PFSK-1 (cell line): ENCODE data around the gene FMO2.

Experiments
- POLR2AphosphoS5 ChIP-seq: IDR thresholded peaks from 2 replicates; pipeline ENCODE4 v1.6.1; 2012; ENCODE audit warnings: low read depth, mild to moderate bottlenecking, control low read depth, low read length, moderate library complexity
- TAF1 ChIP-seq: IDR thresholded peaks from 2 replicates; pipeline ENCODE4 v1.6.1; 2012; ENCODE audit warnings: low read length, control low read depth, borderline replicate concordance; ENCODE audit not compliant: insufficient read depth
- TF ChIP-seq, protein P1 (sequence below), 2 experiments: IDR thresholded peaks; 2 replicates each; pipeline versions ENCODE4 v1.6.1 to v1.8.0; 2011 to 2012; ENCODE audit warnings: low read depth in 2 of 2, low read length in 2 of 2, control low read depth in 1 of 2, inconsistent platforms in 1 of 2, mild to moderate bottlenecking in 1 of 2, moderate library complexity in 1 of 2; ENCODE audit not compliant: insufficient read depth in 1 of 2

DNA sequence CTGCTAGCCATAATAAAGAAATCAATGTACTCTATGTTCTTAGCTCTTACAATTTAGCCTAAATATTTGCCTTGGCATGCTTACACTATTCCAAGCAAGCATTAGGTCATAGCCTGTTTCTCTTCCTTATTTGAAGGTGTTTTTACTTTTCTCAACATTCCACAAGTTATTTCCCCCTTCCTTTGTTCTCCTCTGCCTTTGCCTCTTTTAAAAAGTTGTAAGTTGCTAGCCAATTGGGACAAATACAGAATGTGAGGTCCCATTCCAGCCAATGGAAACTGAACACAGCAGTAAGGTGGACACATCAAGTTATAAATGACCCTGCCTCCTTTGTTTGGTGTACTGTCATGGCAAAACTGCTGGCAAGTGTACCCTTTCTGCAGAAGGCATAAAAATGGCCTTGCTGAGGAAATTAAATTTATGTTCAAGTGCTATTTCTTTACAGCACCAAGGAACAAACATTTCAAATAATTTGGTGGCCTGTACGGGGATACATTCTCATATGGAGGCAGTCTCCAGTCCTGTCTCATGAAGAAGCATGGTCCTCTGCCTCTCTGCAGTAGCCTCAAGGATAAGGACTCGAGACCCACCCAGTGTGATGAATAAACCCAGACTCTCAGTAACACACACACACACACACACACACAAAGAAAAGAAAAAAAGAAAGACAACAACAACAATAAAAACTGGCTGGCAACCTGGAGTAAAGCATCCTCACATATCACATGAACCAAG is 34.4 kb downstream of the FMO2 start:
- TF ChIP-seq POLR2AphosphoS5 (no peak), TAF1 (no peak)
- TF ChIP-seq, protein P1, sequence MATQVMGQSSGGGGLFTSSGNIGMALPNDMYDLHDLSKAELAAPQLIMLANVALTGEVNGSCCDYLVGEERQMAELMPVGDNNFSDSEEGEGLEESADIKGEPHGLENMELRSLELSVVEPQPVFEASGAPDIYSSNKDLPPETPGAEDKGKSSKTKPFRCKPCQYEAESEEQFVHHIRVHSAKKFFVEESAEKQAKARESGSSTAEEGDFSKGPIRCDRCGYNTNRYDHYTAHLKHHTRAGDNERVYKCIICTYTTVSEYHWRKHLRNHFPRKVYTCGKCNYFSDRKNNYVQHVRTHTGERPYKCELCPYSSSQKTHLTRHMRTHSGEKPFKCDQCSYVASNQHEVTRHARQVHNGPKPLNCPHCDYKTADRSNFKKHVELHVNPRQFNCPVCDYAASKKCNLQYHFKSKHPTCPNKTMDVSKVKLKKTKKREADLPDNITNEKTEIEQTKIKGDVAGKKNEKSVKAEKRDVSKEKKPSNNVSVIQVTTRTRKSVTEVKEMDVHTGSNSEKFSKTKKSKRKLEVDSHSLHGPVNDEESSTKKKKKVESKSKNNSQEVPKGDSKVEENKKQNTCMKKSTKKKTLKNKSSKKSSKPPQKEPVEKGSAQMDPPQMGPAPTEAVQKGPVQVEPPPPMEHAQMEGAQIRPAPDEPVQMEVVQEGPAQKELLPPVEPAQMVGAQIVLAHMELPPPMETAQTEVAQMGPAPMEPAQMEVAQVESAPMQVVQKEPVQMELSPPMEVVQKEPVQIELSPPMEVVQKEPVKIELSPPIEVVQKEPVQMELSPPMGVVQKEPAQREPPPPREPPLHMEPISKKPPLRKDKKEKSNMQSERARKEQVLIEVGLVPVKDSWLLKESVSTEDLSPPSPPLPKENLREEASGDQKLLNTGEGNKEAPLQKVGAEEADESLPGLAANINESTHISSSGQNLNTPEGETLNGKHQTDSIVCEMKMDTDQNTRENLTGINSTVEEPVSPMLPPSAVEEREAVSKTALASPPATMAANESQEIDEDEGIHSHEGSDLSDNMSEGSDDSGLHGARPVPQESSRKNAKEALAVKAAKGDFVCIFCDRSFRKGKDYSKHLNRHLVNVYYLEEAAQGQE (IDR thresholded peaks at IDR 0.05; ENCODE audit: insufficient read depth in 1 of 2, low read depth in 2 of 2, low read length in 2 of 2): no peak
